ENCODE data around the gene MESP2. TPM values are rescaled to one million over a fixed set of nuclear protein-coding genes. Genes with fewer than 3 reads are reported as not detected.

The MESP2 gene
- total and polyA plus RNA-seq, 2 experiments from 2014 or later: 0.30 TPM; not detected in 1

- H4K20me1 ChIP-seq (ENCODE audit: insufficient read depth, poor library complexity, severe bottlenecking): no peaks in the 10 kb centered on the region
- no peaks in the 10 kb centered on the region for H3K36me3 ChIP-seq (replicated peaks; ENCODE audit: insufficient read depth, low read depth)
- TF ChIP-seq EZH2phosphoT487 (IDR thresholded peaks at IDR 0.05; ENCODE audit: low read depth, severe bottlenecking, unreplicated experiment): no peak
- TF ChIP-seq EZH2 (IDR thresholded peaks at IDR 0.05; ENCODE audit: borderline replicate concordance): no peak
- TF ChIP-seq CTCF (IDR thresholded peaks at IDR 0.05; ENCODE audit: poor library complexity): no peak
- no peak overlapping the region for H3K4me2 ChIP-seq
- peaks cover 7% of the 10 kb centered on the region for H3K4me1 ChIP-seq (ENCODE audit: insufficient read depth)
- no peak overlapping the region for H2AFZ ChIP-seq
- no peaks in the 10 kb centered on the region for H3K9me3 ChIP-seq (ENCODE audit: low read depth)
- 89% methylated on average over 3 of the region's 3 CpGs for WGBS (ENCODE audit: low lambda C conversion rate, missing lambda C conversion rate)
- no peaks in the 10 kb centered on the region for H3K9me2 ChIP-seq (replicated peaks; ENCODE audit: insufficient read depth)
- H3K4me3 ChIP-seq: no peak overlapping the region
- no peak overlapping the region for H3K27ac ChIP-seq
- H3K79me2 ChIP-seq: peaks cover 22% of the 10 kb centered on the region
- H3K27me3 ChIP-seq: peaks cover 7% of the 10 kb centered on the region
- no peak for DNase-seq (ENCODE audit: low spot score)
Observed at GRCh38 chr15:89815769-89816168, 39.6 kb downstream of the MESP2 start.

- H3K4me2 ChIP-seq: no peak overlapping the region
Observed at GRCh38 chr15:89817701-89818280, 41.7 kb downstream of the MESP2 start.

GRCh38 chr15:89818287-89818686 is 42.2 kb downstream of the MESP2 start:
- Histone ChIP-seq H3K4me3 (no peak overlapping the region), H3K27ac (no peak overlapping the region), H3K4me1 (ENCODE audit: insufficient read depth) (peaks cover 3% of the 10 kb centered on the region), H3K9me2 (replicated peaks; ENCODE audit: insufficient read depth) (no peaks in the 10 kb centered on the region), H3K36me3 (replicated peaks; ENCODE audit: insufficient read depth, low read depth) (no peaks in the 10 kb centered on the region), H3K9me3 (ENCODE audit: low read depth) (no peaks in the 10 kb centered on the region), H2AFZ (no peak overlapping the region), H3K79me2 (peaks cover 14% of the 10 kb centered on the region), H4K20me1 (ENCODE audit: insufficient read depth, poor library complexity, severe bottlenecking) (no peaks in the 10 kb centered on the region), H3K27me3 (peaks cover 7% of the 10 kb centered on the region), H3K4me2 (no peak overlapping the region)
- 69% methylated on average over 10 of the region's 10 CpGs for WGBS (ENCODE audit: low lambda C conversion rate, missing lambda C conversion rate)
- no peak for TF ChIP-seq EZH2 (IDR thresholded peaks at IDR 0.05; ENCODE audit: borderline replicate concordance)
- no peak for TF ChIP-seq CTCF (IDR thresholded peaks at IDR 0.05; ENCODE audit: poor library complexity)
- no peak for TF ChIP-seq EZH2phosphoT487 (IDR thresholded peaks at IDR 0.05; ENCODE audit: low read depth, severe bottlenecking, unreplicated experiment)
- DNase-seq (ENCODE audit: low spot score): no peak

More at GRCh38 chr15:89817701-89818280, 41.7 kb downstream of the MESP2 start:
- peaks cover 19% of the 10 kb centered on the region for H3K79me2 ChIP-seq
- H4K20me1 ChIP-seq (ENCODE audit: insufficient read depth, poor library complexity, severe bottlenecking): no peaks in the 10 kb centered on the region
- no peak for DNase-seq (ENCODE audit: low spot score)
- no peak overlapping the region for H3K27ac ChIP-seq
- no peak overlapping the region for H3K4me3 ChIP-seq
- 76% methylated on average over 10 of the region's 10 CpGs for WGBS (ENCODE audit: low lambda C conversion rate, missing lambda C conversion rate)
- H3K27me3 ChIP-seq: peaks cover 7% of the 10 kb centered on the region
- no peak overlapping the region for H2AFZ ChIP-seq
- H3K9me2 ChIP-seq (replicated peaks; ENCODE audit: insufficient read depth): no peaks in the 10 kb centered on the region
- H3K9me3 ChIP-seq (ENCODE audit: low read depth): no peaks in the 10 kb centered on the region
- no peaks in the 10 kb centered on the region for H3K36me3 ChIP-seq (replicated peaks; ENCODE audit: insufficient read depth, low read depth)
- TF ChIP-seq EZH2 (IDR thresholded peaks at IDR 0.05; ENCODE audit: borderline replicate concordance) (no peak), CTCF (IDR thresholded peaks at IDR 0.05; ENCODE audit: poor library complexity) (no peak), EZH2phosphoT487 (IDR thresholded peaks at IDR 0.05; ENCODE audit: low read depth, severe bottlenecking, unreplicated experiment) (no peak)
- H3K4me1 ChIP-seq (ENCODE audit: insufficient read depth): peaks cover 3% of the 10 kb centered on the region

All from hepatocyte (in vitro differentiated cells).